GM19467 (cell line): Measurements from ENCODE around the gene ETS2.
"Not testable (repeated sequence)": the region's sequence is repeated elsewhere in the genome, so short reads cannot be mapped to it uniquely, and the experiment has no call there.

ENCODE experiments used
- ATAC-seq: cut with Tn5 transposase; IDR thresholded peaks from one replicate; pipeline ENCODE4 v1.9.1; 2021; ENCODE audit warnings: mild to moderate bottlenecking, moderate library complexity; ENCODE audit not compliant: unreplicated experiment

Gene ETS2

GRCh38 chr21:38816400-38816977 is 10.8 kb downstream of the ETS2 start:
- no peak for ATAC-seq

GRCh38 chr21:38817371-38818324 is 11.9 kb downstream of the ETS2 start:
- no peak for ATAC-seq

GRCh38 chr21:38818325-38818723 is 12.6 kb downstream of the ETS2 start:
- no peak for ATAC-seq

GRCh38 chr21:38819051-38819718 is 13.5 kb downstream of the ETS2 start:
- no peak for ATAC-seq

GRCh38 chr21:38819719-38820159 is 14.0 kb downstream of the ETS2 start:
- no peak for ATAC-seq

- ATAC-seq, result no peak
Measured at GRCh38 chr21:38820471-38821239, 14.9 kb downstream of the ETS2 start.

- ATAC-seq, result no peak
Measured at GRCh38 chr21:38821248-38821647, 15.5 kb downstream of the ETS2 start.

- no peak for ATAC-seq
Measured at GRCh38 chr21:38821959-38822682, 16.4 kb downstream of the ETS2 start.

GRCh38 chr21:38822778-38823238 is 17.1 kb downstream of the ETS2 start:
- no peak for ATAC-seq

- no peak for ATAC-seq
Measured at GRCh38 chr21:38823737-38824123, 18.0 kb downstream of the ETS2 start.

GRCh38 chr21:38824124-38824822 is 18.5 kb downstream of the ETS2 start:
- ATAC-seq, result no peak

- no peak for ATAC-seq
Measured at GRCh38 chr21:38825269-38825668, 19.5 kb downstream of the ETS2 start.

GRCh38 chr21:38825921-38826320 is 20.2 kb downstream of the ETS2 start:
- no peak for ATAC-seq

- not testable (repeated sequence) for ATAC-seq
Measured at GRCh38 chr21:38828111-38828510, 22.4 kb downstream of the ETS2 start.

- peak; percentile 75 for ATAC-seq
Measured at GRCh38 chr21:38830671-38831525, 25.2 kb downstream of the ETS2 start.

GRCh38 chr21:38831526-38832467 is 26.1 kb downstream of the ETS2 start:
- ATAC-seq, result peak; percentile 92

- no peak for ATAC-seq
Measured at GRCh38 chr21:38832664-38833063, 26.9 kb downstream of the ETS2 start.
